Neuronal stem cell (in vitro differentiated cells): ENCODE results near the gene PDE11A.
"Not testable (repeated sequence)": the region's sequence is repeated elsewhere in the genome, so short reads cannot be mapped to it uniquely, and the experiment has no call there.

ENCODE experiments used
- DNase-seq: peaks from one replicate; pipeline ENCODE4 v3.0.0-alpha.2; 2013; ENCODE audit warnings: low spot score
- H2AFZ ChIP-seq: one replicate; pipeline ENCODE4 v1.6.1; 2013; ENCODE audit warnings: mild to moderate bottlenecking, low read length, inconsistent platforms
- H2AK5ac ChIP-seq: 2 replicates; pipeline ENCODE4 v1.6.1; 2013; ENCODE audit warnings: low read depth, mild to moderate bottlenecking, inconsistent platforms, low read length, moderate library complexity, mixed read lengths
- H2BK120ac ChIP-seq: 2 replicates; pipeline ENCODE4 v1.6.1; 2013; ENCODE audit warnings: low read depth, mild to moderate bottlenecking, inconsistent platforms, low read length, moderate library complexity, mixed read lengths
- H2BK12ac ChIP-seq: one replicate; pipeline ENCODE4 v1.6.1; 2013; ENCODE audit warnings: low read length, inconsistent platforms
- H2BK15ac ChIP-seq: 2 replicates; pipeline ENCODE4 v1.6.1; 2013; ENCODE audit warnings: mild to moderate bottlenecking, low read length, inconsistent platforms, mixed read lengths
- H2BK5ac ChIP-seq: one replicate; pipeline ENCODE4 v1.6.1; 2013; ENCODE audit warnings: inconsistent platforms, mild to moderate bottlenecking, low read length, moderate library complexity
- H3K14ac ChIP-seq: one replicate; pipeline ENCODE4 v1.6.1; 2013; ENCODE audit warnings: low read length, inconsistent platforms
- H3K18ac ChIP-seq: 2 replicates; pipeline ENCODE4 v1.6.1; 2013; ENCODE audit warnings: low read length, inconsistent platforms
- H3K23ac ChIP-seq: 2 replicates; pipeline ENCODE4 v1.6.1; 2013; ENCODE audit warnings: low read depth, mild to moderate bottlenecking, mixed read lengths, low read length, inconsistent platforms; ENCODE audit not compliant: poor library complexity
- H3K27ac ChIP-seq: replicated peaks from 3 replicates; pipeline ENCODE4 v1.5.1; 2013; ENCODE audit warnings: low read length, inconsistent platforms
- H3K27me3 ChIP-seq, 3 experiments: 2 replicates each; pipeline ENCODE4 v1.6.1; 2013; ENCODE audit warnings: low read length in 3 of 3, mild to moderate bottlenecking in 2 of 3, inconsistent platforms in 1 of 3, low read depth in 1 of 3, mixed read lengths in 1 of 3, moderate library complexity in 1 of 3; ENCODE audit not compliant: control insufficient read depth in 3 of 3, insufficient read depth in 3 of 3
- H3K36me3 ChIP-seq, 2 donors: replicated peaks in 1 of 2; 2 replicates each; pipeline ENCODE4 v1.6.1; 2013; ENCODE audit warnings: low read length in 2 of 2; ENCODE audit not compliant: control insufficient read depth in 2 of 2, insufficient read depth in 2 of 2
- H3K4ac ChIP-seq: 2 replicates; pipeline ENCODE4 v1.6.1; 2013; ENCODE audit warnings: inconsistent platforms, mild to moderate bottlenecking, low read length, moderate library complexity
- H3K4me1 ChIP-seq, 2 donors: 1 replicate in 1 of 2; 2 replicates in 1 of 2; pipeline ENCODE4 v1.6.1; 2013; ENCODE audit warnings: low read length in 2 of 2, low read depth in 1 of 2; ENCODE audit not compliant: control insufficient read depth in 2 of 2, insufficient read depth in 1 of 2
- H3K4me2 ChIP-seq: one replicate; pipeline ENCODE4 v1.6.1; 2013; ENCODE audit warnings: mild to moderate bottlenecking, low read length, inconsistent platforms; ENCODE audit not compliant: insufficient read depth, poor library complexity, severe bottlenecking
- H3K4me3 ChIP-seq, 2 donors: 2 replicates each; pipeline ENCODE4 v1.5.1; 2013; ENCODE audit warnings: low read length in 2 of 2, mild to moderate bottlenecking in 2 of 2, inconsistent platforms in 1 of 2, moderate library complexity in 1 of 2
- H3K79me1 ChIP-seq: one replicate; pipeline ENCODE4 v1.6.1; 2013; ENCODE audit warnings: low read depth, mild to moderate bottlenecking, inconsistent platforms, low read length, moderate library complexity
- H3K9ac ChIP-seq: one replicate; pipeline ENCODE4 v1.6.1; 2013; ENCODE audit warnings: mild to moderate bottlenecking, low read depth, low read length, inconsistent platforms; ENCODE audit not compliant: poor library complexity
- H3K9me3 ChIP-seq, 2 donors: replicated peaks in 1 of 2; 2 replicates each; pipeline versions ENCODE3 to v1.6.1; 2013; ENCODE audit warnings: low read length in 2 of 2, mild to moderate bottlenecking in 2 of 2, inconsistent platforms in 1 of 2, low read depth in 1 of 2, mixed read lengths in 1 of 2, moderate library complexity in 1 of 2; ENCODE audit not compliant: control insufficient read depth in 2 of 2, insufficient read depth in 1 of 2
- H4K8ac ChIP-seq: one replicate; pipeline ENCODE4 v1.6.1; 2013; ENCODE audit warnings: low read depth, mild to moderate bottlenecking, inconsistent platforms, low read length, moderate library complexity
- H4K91ac ChIP-seq: one replicate; pipeline ENCODE4 v1.6.1; 2013; ENCODE audit warnings: low read length, low read depth, mild to moderate bottlenecking, inconsistent platforms; ENCODE audit not compliant: poor library complexity
- WGBS, 2 donors: extraction: QIAGEN DNeasy Blood & Tissue Kit; methylation state at CpG; one replicate each; pipeline ENCODE4 v1.1.7; 2013; ENCODE audit warnings: missing lambda C conversion rate in 2 of 2, mixed read lengths in 1 of 2; ENCODE audit not compliant: insufficient read length in 2 of 2, insufficient replicate concordance in 1 of 2; ENCODE audit errors: extremely low coverage in 2 of 2; 5-methylcytosine and 5-hydroxymethylcytosine counted together

PDE11A gene

GRCh38 chr2:177952151-177952550 lies 120.4 kb downstream of the PDE11A start:
- no peak overlapping the region for H2BK12ac ChIP-seq
- H2AFZ ChIP-seq: no peak overlapping the region
- H3K36me3 ChIP-seq: no peaks in the 10 kb centered on the region
- no peak for DNase-seq
- no CpG with 5 or more reads among the region's 1 CpG for WGBS, 2 donors
- H3K18ac ChIP-seq: no peak overlapping the region
- no peak overlapping the region for H4K91ac ChIP-seq
- H3K14ac ChIP-seq: no peak overlapping the region
- no peak overlapping the region for H3K4me3 ChIP-seq
- no peak overlapping the region for H3K23ac ChIP-seq
- no peak overlapping the region for H3K4me2 ChIP-seq
- no peak overlapping the region for H3K27ac ChIP-seq
- H3K4me1 ChIP-seq: no peaks in the 10 kb centered on the region
- no peaks in the 10 kb centered on the region for H3K9me3 ChIP-seq
- H3K4ac ChIP-seq: no peak overlapping the region
- no peak overlapping the region for H2BK120ac ChIP-seq
- H2BK5ac ChIP-seq: no peak overlapping the region
- no peak overlapping the region for H2BK15ac ChIP-seq
- H3K9ac ChIP-seq: no peak overlapping the region
- H3K79me1 ChIP-seq: no peaks in the 10 kb centered on the region
- no peak overlapping the region for H2AK5ac ChIP-seq
- no peak overlapping the region for H4K8ac ChIP-seq
- H3K27me3 ChIP-seq: no peaks in the 10 kb centered on the region

- not testable (repeated sequence) for H2AK5ac ChIP-seq, H3K18ac ChIP-seq, H2AFZ ChIP-seq, H3K4me1 ChIP-seq, H3K27ac ChIP-seq, H4K91ac ChIP-seq, H3K9ac ChIP-seq, H3K9me3 ChIP-seq, H3K4me3 ChIP-seq, H2BK120ac ChIP-seq, H3K79me1 ChIP-seq, H2BK5ac ChIP-seq, H2BK15ac ChIP-seq, H2BK12ac ChIP-seq, H3K36me3 ChIP-seq, H3K4me2 ChIP-seq, DNase-seq, H3K14ac ChIP-seq, H4K8ac ChIP-seq, H3K23ac ChIP-seq, H3K4ac ChIP-seq, H3K27me3 ChIP-seq
- WGBS, 2 donors: no CpG with 5 or more reads among the region's 3 CpGs
These were observed 125.0 kb downstream of the PDE11A start for GRCh38 chr2:177947598-177947997.

DNA sequence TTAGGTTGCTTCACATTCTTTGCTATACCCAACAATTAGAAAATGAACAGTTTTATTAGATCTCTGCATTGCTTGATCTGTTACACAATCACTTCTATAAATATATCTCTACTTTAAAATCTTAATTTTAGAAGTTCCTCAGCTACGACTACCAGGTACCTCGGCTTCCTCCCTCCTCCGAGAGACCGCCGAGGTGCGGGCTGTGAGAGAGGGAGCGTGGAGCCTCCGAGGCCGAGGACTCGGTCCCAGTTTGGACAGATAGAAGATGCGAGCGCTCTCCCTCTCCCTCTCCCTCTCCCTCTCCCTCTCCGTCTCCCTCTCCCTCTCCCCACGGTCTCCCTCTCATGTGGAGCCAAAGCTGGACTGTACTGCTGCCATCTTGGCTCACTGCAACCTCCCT lies 128.0 kb downstream of the PDE11A start:
- H3K14ac ChIP-seq, H2AK5ac ChIP-seq, H3K4me2 ChIP-seq, H3K27ac ChIP-seq, H2AFZ ChIP-seq, H3K18ac ChIP-seq, H3K36me3 ChIP-seq, H3K4ac ChIP-seq, H3K4me3 ChIP-seq, H3K9me3 ChIP-seq, H2BK5ac ChIP-seq, H4K91ac ChIP-seq, H3K27me3 ChIP-seq, DNase-seq, H3K79me1 ChIP-seq, H2BK120ac ChIP-seq, H3K23ac ChIP-seq, H3K9ac ChIP-seq, H3K4me1 ChIP-seq, H4K8ac ChIP-seq, H2BK15ac ChIP-seq, H2BK12ac ChIP-seq: not testable (repeated sequence)
- WGBS, 2 donors: no CpG with 5 or more reads among the region's 14 CpGs

GRCh38 chr2:177942731-177943130 lies 129.8 kb downstream of the PDE11A start:
- WGBS, 2 donors: no CpG with 5 or more reads among the region's 1 CpG
- Histone ChIP-seq H3K4ac (no peak overlapping the region), H2BK120ac (no peak overlapping the region), H3K18ac (no peak overlapping the region), H4K8ac (no peak overlapping the region), H2AK5ac (no peak overlapping the region), H3K9me3 (no peaks in the 10 kb centered on the region), H2BK12ac (no peak overlapping the region), H3K79me1 (no peaks in the 10 kb centered on the region), H3K4me2 (no peak overlapping the region), H3K4me3 (no peak overlapping the region), H2AFZ (no peak overlapping the region), H3K23ac (no peak overlapping the region), H3K36me3 (no peaks in the 10 kb centered on the region), H3K14ac (no peak overlapping the region), H2BK5ac (no peak overlapping the region), H3K4me1 (no peaks in the 10 kb centered on the region), H3K9ac (no peak overlapping the region), H4K91ac (no peak overlapping the region), H3K27me3 (no peaks in the 10 kb centered on the region), H2BK15ac (no peak overlapping the region), H3K27ac (no peak overlapping the region)
- DNase-seq: no peak
